Small intestine (tissue), 7 donors: ENCODE measurements around the gene RCN2. TPM values are rescaled to one million over a fixed set of nuclear protein-coding genes. Genes with fewer than 3 reads are reported as not detected.
A peak's percentile ranks its signal among the peaks of the same experiment; 100 is the strongest.

ENCODE experiments used
- DNase-seq, 2 donors: peaks; one replicate each; pipeline versions ENCODE4 v3.0.0 to v3.0.0-alpha.2; 2013
- FAIRE-seq: peaks from 2 replicates; lab custom pipeline; 2012; peaks lifted over from hg19 to GRCh38; lab: Jason Lieb, UNC
- H3K27ac ChIP-seq, 3 donors: one replicate each; pipeline ENCODE4 v1.5.1; 2013; ENCODE audit warnings: low read length in 2 of 3, mild to moderate bottlenecking in 2 of 3, control low read depth in 1 of 3, inconsistent platforms in 1 of 3, low read depth in 1 of 3, moderate library complexity in 1 of 3
- H3K27me3 ChIP-seq, 3 donors: one replicate each; pipeline ENCODE4 v1.6.1; 2013; ENCODE audit warnings: low read length in 3 of 3, inconsistent platforms in 1 of 3; ENCODE audit not compliant: control insufficient read depth in 3 of 3, insufficient read depth in 3 of 3
- H3K36me3 ChIP-seq, 3 donors: one replicate each; pipeline ENCODE4 v1.6.1; 2013; ENCODE audit warnings: low read length in 3 of 3, inconsistent platforms in 1 of 3, low read depth in 1 of 3, mild to moderate bottlenecking in 1 of 3, moderate library complexity in 1 of 3; ENCODE audit not compliant: control insufficient read depth in 3 of 3, insufficient read depth in 2 of 3
- H3K4me1 ChIP-seq, 3 donors: one replicate each; pipeline ENCODE4 v1.6.1; 2013; ENCODE audit warnings: low read length in 2 of 3, inconsistent platforms in 1 of 3, low read depth in 1 of 3, mild to moderate bottlenecking in 1 of 3, moderate library complexity in 1 of 3; ENCODE audit not compliant: control insufficient read depth in 3 of 3, insufficient read depth in 2 of 3
- H3K4me3 ChIP-seq, 3 donors: one replicate each; pipeline ENCODE4 v1.5.1; 2013; ENCODE audit warnings: low read length in 3 of 3, control low read depth in 1 of 3, inconsistent platforms in 1 of 3, low read depth in 1 of 3, mild to moderate bottlenecking in 1 of 3, moderate library complexity in 1 of 3
- H3K9me3 ChIP-seq, 2 donors: one replicate each; pipeline ENCODE4 v1.6.1; 2013; ENCODE audit warnings: low read depth in 1 of 2, low read length in 1 of 2; ENCODE audit not compliant: control insufficient read depth in 2 of 2, insufficient read depth in 1 of 2
- WGBS, 3 donors: extraction: QIAGEN DNeasy Blood & Tissue Kit; methylation state at CpG; one replicate each; pipeline ENCODE4 v1.1.7; 2013; 5-methylcytosine and 5-hydroxymethylcytosine counted together
- polyA plus RNA-seq, 4 donors: library from polyadenylated mRNA; stranded (reverse) in 3 of 4; unstranded in 1 of 4; fragments of 200-250 nt in 3 of 4; fragments of 120-200 nt in 1 of 4; gene quantifications; one replicate each; pipeline versions ENCODE4 v1.2.1 to v1.2.3, GENCODE V29; 2013
- donor health status: healthy with polysubstance abuse.
- donor health status: control.
- donor health status: control.
- donor health status: Bipolar disorder and iron deficiency.
- donor health status: healthy.

Gene RCN2
- polyA plus RNA-seq, 4 donors = 11.6 to 68.9 (median 26.5) TPM

GRCh38 chr15:76938752-76939151 is 7.2 kb downstream of the RCN2 start:
- no peaks in the 10 kb centered on the region for H3K9me3 ChIP-seq
- H3K4me1 ChIP-seq = no peaks in the 10 kb centered on the region
- no peak for DNase-seq
- WGBS, 3 donors = 96 to 97% (median 97%) methylated on average over 5 of the region's 5 CpGs
- peaks cover 0 to 30% (median 4%) of the 10 kb centered on the region in 3 donors for H3K36me3 ChIP-seq
- H3K27me3 ChIP-seq = no peaks in the 10 kb centered on the region
- no peak for FAIRE-seq
- H3K27ac ChIP-seq = no peak overlapping the region
- H3K4me3 ChIP-seq = no peak overlapping the region

- FAIRE-seq = no peak
- Histone ChIP-seq H3K4me1 (no peaks in the 10 kb centered on the region), H3K9me3 (no peaks in the 10 kb centered on the region), H3K27ac (no peak overlapping the region), H3K36me3 (peaks cover 2 to 29% (median 4%) of the 10 kb centered on the region in 3 donors), H3K4me3 (no peak overlapping the region), H3K27me3 (no peaks in the 10 kb centered on the region)
- DNase-seq = no peak
- WGBS, 3 donors = 0% methylated on average over 1 of the region's 1 CpG
These were observed 8.2 kb downstream of the RCN2 start for GRCh38 chr15:76939715-76940114.

- H3K4me1 ChIP-seq = no peaks in the 10 kb centered on the region
- H3K4me3 ChIP-seq = no peak overlapping the region
- 86 to 97% (median 97%) methylated on average over 2 of the region's 2 CpGs for WGBS, 3 donors
- H3K9me3 ChIP-seq = no peaks in the 10 kb centered on the region
- FAIRE-seq = no peak
- no peaks in the 10 kb centered on the region for H3K27me3 ChIP-seq
- DNase-seq = no peak
- H3K27ac ChIP-seq = no peak overlapping the region
- H3K36me3 ChIP-seq = peaks cover 0 to 24% (median 2%) of the 10 kb centered on the region in 3 donors
These were observed 10.1 kb downstream of the RCN2 start for GRCh38 chr15:76941636-76942035.

- Histone ChIP-seq H3K36me3 (peaks cover 0 to 23% (median 2%) of the 10 kb centered on the region in 3 donors), H3K27me3 (no peaks in the 10 kb centered on the region), H3K27ac (no peak overlapping the region), H3K4me3 (no peak overlapping the region), H3K4me1 (no peaks in the 10 kb centered on the region), H3K9me3 (no peaks in the 10 kb centered on the region)
- no peak for DNase-seq
- FAIRE-seq = no peak
- 92 to 100% (median 93%) methylated on average over 2 of the region's 2 CpGs for WGBS, 3 donors
These were observed 10.8 kb downstream of the RCN2 start for GRCh38 chr15:76942331-76942730.

GRCh38 chr15:76945494-76946093 is 14.0 kb downstream of the RCN2 start:
- H3K27ac ChIP-seq = no peak overlapping the region
- WGBS, 3 donors = 80 to 96% (median 94%) methylated on average over 2 of the region's 2 CpGs
- peaks cover 2 to 15% (median 6%) of the 10 kb centered on the region in 3 donors for H3K36me3 ChIP-seq
- DNase-seq = peak in 1 of 2 donors; percentile 11
- no peaks in the 10 kb centered on the region for H3K4me1 ChIP-seq
- FAIRE-seq = no peak
- H3K27me3 ChIP-seq = no peaks in the 10 kb centered on the region
- no peaks in the 10 kb centered on the region for H3K9me3 ChIP-seq
- no peak overlapping the region for H3K4me3 ChIP-seq

- Histone ChIP-seq H3K36me3 (peaks cover 3 to 15% (median 8%) of the 10 kb centered on the region in 3 donors), H3K4me1 (no peaks in the 10 kb centered on the region)
- WGBS, 3 donors = 74 to 80% (median 76%) methylated on average over 3 of the region's 3 CpGs
These were observed 15.9 kb downstream of the RCN2 start for GRCh38 chr15:76947454-76947853.

GRCh38 chr15:76951220-76951619 is 19.7 kb downstream of the RCN2 start:
- peaks cover 3 to 8% (median 6%) of the 10 kb centered on the region in 3 donors for H3K36me3 ChIP-seq
- no peaks in the 10 kb centered on the region for H3K27me3 ChIP-seq
- no peak for DNase-seq
- WGBS, 3 donors = 94 to 97% (median 95%) methylated on average over 1 of the region's 1 CpG
- no peaks in the 10 kb centered on the region for H3K9me3 ChIP-seq
- H3K4me1 ChIP-seq = no peaks in the 10 kb centered on the region
- FAIRE-seq = no peak
- no peak overlapping the region for H3K4me3 ChIP-seq
- H3K27ac ChIP-seq = no peak overlapping the region

More at GRCh38 chr15:76947454-76947853, 15.9 kb downstream of the RCN2 start:
- DNase-seq = no peak
- Histone ChIP-seq H3K27ac (no peak overlapping the region), H3K4me3 (no peak overlapping the region), H3K27me3 (no peaks in the 10 kb centered on the region), H3K9me3 (no peaks in the 10 kb centered on the region)
- no peak for FAIRE-seq

GRCh38 chr15:76953913-76954312 is 22.4 kb downstream of the RCN2 start:
- Histone ChIP-seq H3K9me3 (no peaks in the 10 kb centered on the region), H3K4me3 (no peak overlapping the region), H3K27ac (no peak overlapping the region), H3K36me3 (peaks cover 3 to 5% (median 3%) of the 10 kb centered on the region in 3 donors), H3K27me3 (no peaks in the 10 kb centered on the region), H3K4me1 (no peaks in the 10 kb centered on the region)
- DNase-seq (no peak), FAIRE-seq (no peak)
- 29 to 38% (median 32%) methylated on average over 3 of the region's 3 CpGs for WGBS, 3 donors

- Histone ChIP-seq H3K4me1 (no peaks in the 10 kb centered on the region), H3K27ac (no peak overlapping the region), H3K4me3 (no peak overlapping the region), H3K27me3 (no peaks in the 10 kb centered on the region), H3K9me3 (no peaks in the 10 kb centered on the region), H3K36me3 (peaks cover 2 to 5% (median 3%) of the 10 kb centered on the region in 3 donors)
- 16 to 45% (median 33%) methylated on average over 2 of the region's 2 CpGs for WGBS, 3 donors
- DNase-seq (peak; percentile 13 to 16), FAIRE-seq (no peak)
These were observed 23.2 kb downstream of the RCN2 start for GRCh38 chr15:76954744-76955143.
